Upper lobe of right lung (tissue), 1 donor: ENCODE data around the gene PTPRA. TPM values are rescaled to one million over a fixed set of nuclear protein-coding genes. Genes with fewer than 3 reads are reported as not detected.

ENCODE experiments used
- ATAC-seq: fragments of 200-7000 bp; cut with Tn5 transposase; one replicate; pipeline ENCODE4 v1.9.1; 2020; ENCODE audit warnings: mild to moderate bottlenecking, moderate library complexity
- DNase-seq: peaks from one replicate; pipeline ENCODE4 v3.0.0-alpha.2; 2020
- H3K27ac ChIP-seq: fragments of 200-600 bp; one replicate; pipeline ENCODE4 v1.8.0; 2022
- H3K27me3 ChIP-seq: fragments of 200-600 bp; one replicate; pipeline ENCODE4 v1.8.0; 2022; ENCODE audit warnings: mild to moderate bottlenecking
- H3K36me3 ChIP-seq: fragments of 200-600 bp; one replicate; pipeline ENCODE4 v1.8.0; 2022
- H3K4me1 ChIP-seq: fragments of 200-600 bp; one replicate; pipeline ENCODE4 v1.8.0; 2022
- H3K4me3 ChIP-seq: fragments of 200-600 bp; one replicate; pipeline ENCODE4 v1.8.0; 2022; ENCODE audit warnings: mild to moderate bottlenecking
- H3K9me3 ChIP-seq: fragments of 200-600 bp; one replicate; pipeline ENCODE4 v1.8.0; 2022
- intact Hi-C: fragments of 100-400 bp; cut with DNase I; formaldehyde crosslinking; loops from one replicate; pipeline ENCODE4 v1.11.0; 2022
- total RNA-seq: library from RNA; stranded (reverse); fragmentation: NEBNext Ultra II Directional; extraction: Animal tissue kit (Norgen Biotek cat#: 25700); gene quantifications from one replicate; pipeline ENCODE4 v1.2.1, GENCODE V29; 2021
- TF ChIP-seq, protein P1 (sequence below): fragments of 200-600 bp; IDR thresholded peaks from one replicate; pipeline ENCODE4 v1.8.0; 2022; ENCODE audit warnings: antibody characterized with exemption
- donor health status: DM: no; HTN: yes; CAD: no; lungs with severe emphysema.

The PTPRA gene
- total RNA-seq, 1 donor from 2014 or later, result 69.6 TPM

DNA sequence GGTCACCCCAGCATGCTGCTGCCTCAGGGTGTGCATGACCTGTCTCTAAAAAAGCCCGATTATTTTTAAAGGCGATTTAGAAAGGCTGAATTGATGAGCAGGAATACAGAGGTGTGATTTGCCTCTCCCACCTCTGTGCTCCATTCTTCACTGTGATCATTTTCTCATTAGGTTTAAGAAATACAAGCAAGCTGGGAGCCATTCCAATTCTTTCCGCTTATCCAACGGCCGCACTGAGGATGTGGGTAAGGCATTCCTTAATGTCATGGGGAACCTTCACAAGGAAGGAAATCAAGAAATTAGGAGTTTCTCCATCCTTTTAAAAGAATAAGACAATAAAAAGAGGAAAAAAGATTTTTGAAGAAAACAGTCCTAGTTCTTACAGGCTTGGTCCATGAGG, 114.6 kb downstream of the PTPRA start:
- Histone ChIP-seq H3K27me3 (no peaks in the 10 kb centered on the region), H3K4me3 (no peak overlapping the region), H3K36me3 (peaks cover 65% of the 10 kb centered on the region), H3K27ac (no peak overlapping the region), H3K9me3 (no peaks in the 10 kb centered on the region), H3K4me1 (peaks cover 17% of the 10 kb centered on the region)
- TF ChIP-seq, protein P1, sequence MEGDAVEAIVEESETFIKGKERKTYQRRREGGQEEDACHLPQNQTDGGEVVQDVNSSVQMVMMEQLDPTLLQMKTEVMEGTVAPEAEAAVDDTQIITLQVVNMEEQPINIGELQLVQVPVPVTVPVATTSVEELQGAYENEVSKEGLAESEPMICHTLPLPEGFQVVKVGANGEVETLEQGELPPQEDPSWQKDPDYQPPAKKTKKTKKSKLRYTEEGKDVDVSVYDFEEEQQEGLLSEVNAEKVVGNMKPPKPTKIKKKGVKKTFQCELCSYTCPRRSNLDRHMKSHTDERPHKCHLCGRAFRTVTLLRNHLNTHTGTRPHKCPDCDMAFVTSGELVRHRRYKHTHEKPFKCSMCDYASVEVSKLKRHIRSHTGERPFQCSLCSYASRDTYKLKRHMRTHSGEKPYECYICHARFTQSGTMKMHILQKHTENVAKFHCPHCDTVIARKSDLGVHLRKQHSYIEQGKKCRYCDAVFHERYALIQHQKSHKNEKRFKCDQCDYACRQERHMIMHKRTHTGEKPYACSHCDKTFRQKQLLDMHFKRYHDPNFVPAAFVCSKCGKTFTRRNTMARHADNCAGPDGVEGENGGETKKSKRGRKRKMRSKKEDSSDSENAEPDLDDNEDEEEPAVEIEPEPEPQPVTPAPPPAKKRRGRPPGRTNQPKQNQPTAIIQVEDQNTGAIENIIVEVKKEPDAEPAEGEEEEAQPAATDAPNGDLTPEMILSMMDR, result no peak
- no peak for DNase-seq
- intact Hi-C loops, result no loop called here
- ATAC-seq, result no peak

DNA sequence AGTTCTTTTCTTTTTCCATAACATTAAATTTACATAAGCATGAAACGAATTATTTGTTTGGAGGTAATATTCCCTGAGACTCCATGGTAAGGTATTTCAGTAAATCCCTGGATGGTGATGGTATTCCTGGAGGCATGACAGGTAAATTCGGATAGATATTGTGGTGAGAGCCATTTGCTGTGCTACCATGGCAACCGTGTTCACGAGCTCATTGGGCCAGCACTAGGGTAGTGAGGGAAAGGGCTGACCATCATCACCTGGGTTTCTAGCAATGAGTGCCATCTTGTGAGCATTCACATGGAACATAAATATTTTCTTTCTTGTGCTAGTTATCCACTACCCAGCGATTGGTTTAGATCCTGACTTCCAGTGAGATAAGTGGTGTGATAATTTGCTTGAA, 118.3 kb downstream of the PTPRA start:
- Histone ChIP-seq H3K36me3 (peaks cover 99% of the 10 kb centered on the region), H3K27ac (no peak overlapping the region), H3K27me3 (no peaks in the 10 kb centered on the region), H3K4me3 (no peak overlapping the region), H3K9me3 (no peaks in the 10 kb centered on the region), H3K4me1 (no peaks in the 10 kb centered on the region)
- intact Hi-C loops, result no loop called here
- TF ChIP-seq, protein P1, result no peak
- DNase-seq (no peak), ATAC-seq (no peak)

DNA sequence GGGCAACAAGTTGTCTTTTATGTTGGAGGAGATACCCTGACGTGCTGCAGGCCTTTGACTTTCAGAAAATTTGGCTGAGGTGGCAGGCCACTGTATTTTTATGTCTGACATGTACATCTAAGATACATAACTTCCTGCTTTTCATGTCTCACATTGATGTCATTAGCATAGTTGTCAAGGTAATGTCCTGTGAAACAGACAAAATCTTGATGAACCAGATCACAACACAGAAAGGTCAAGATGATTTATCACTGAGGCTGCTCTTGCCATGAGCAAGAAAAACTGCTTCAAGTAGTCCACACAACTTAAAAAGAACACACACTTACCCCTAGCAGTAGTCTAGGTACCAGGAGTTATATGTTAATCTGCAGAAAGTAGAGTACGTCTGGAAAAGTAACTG, 120.0 kb downstream of the PTPRA start:
- DNase-seq (no peak), ATAC-seq (no peak)
- Histone ChIP-seq H3K4me1 (no peaks in the 10 kb centered on the region), H3K27ac (no peak overlapping the region), H3K9me3 (no peaks in the 10 kb centered on the region), H3K4me3 (no peak overlapping the region), H3K36me3 (peaks cover 83% of the 10 kb centered on the region), H3K27me3 (no peaks in the 10 kb centered on the region)
- TF ChIP-seq, protein P1, result no peak
- intact Hi-C loops, result no loop called here

DNA sequence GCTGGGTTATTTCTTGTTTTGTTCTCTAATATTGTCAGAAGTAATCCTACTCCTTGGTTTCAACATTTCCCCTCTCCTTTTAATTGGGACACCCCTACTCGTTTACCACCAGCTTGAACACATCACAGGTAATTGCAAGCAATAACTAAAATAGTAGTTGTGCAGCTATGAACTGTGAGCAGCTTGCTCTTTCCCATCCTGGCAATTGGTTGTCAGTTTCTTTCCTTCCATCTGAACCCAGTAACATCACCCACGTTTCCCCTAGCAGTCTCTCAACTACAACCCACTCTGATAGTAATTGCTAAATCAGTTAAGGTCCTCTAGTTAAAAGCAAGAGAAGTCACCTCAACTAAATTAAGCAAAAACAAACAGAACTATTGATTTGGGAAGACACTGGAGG, 122.5 kb downstream of the PTPRA start:
- intact Hi-C loops, result no loop called here
- no peak for DNase-seq
- ATAC-seq, result no peak
- no peak overlapping the region for H3K4me3 ChIP-seq
- no peaks in the 10 kb centered on the region for H3K4me1 ChIP-seq
- H3K27me3 ChIP-seq, result no peaks in the 10 kb centered on the region
- no peak overlapping the region for H3K27ac ChIP-seq
- peaks cover 58% of the 10 kb centered on the region for H3K36me3 ChIP-seq
- no peaks in the 10 kb centered on the region for H3K9me3 ChIP-seq
- TF ChIP-seq, protein P1, result no peak

DNA sequence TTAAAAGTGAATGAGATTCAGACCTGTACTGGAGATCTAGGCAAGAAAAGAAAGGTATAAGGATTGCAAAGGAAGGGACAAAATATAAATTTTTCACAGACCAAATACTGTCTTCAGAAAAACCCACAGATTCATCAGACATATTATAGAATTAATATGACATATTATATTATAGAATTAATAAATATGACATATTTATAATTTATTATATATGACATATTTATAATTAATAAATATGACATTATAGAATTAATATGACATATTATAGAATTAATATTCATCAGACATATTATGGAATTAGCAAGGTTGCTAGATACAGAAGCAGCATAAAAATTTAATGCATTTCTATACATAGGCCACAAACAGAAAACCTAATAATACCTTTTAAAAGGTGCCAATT, 125.4 kb downstream of the PTPRA start:
- Histone ChIP-seq H3K27ac (no peak overlapping the region), H3K4me1 (no peaks in the 10 kb centered on the region), H3K27me3 (no peaks in the 10 kb centered on the region), H3K4me3 (no peak overlapping the region), H3K9me3 (no peaks in the 10 kb centered on the region), H3K36me3 (peaks cover 36% of the 10 kb centered on the region)
- DNase-seq (no peak), ATAC-seq (no peak)
- TF ChIP-seq, protein P1, result no peak
- intact Hi-C loops, result no loop called here

DNA sequence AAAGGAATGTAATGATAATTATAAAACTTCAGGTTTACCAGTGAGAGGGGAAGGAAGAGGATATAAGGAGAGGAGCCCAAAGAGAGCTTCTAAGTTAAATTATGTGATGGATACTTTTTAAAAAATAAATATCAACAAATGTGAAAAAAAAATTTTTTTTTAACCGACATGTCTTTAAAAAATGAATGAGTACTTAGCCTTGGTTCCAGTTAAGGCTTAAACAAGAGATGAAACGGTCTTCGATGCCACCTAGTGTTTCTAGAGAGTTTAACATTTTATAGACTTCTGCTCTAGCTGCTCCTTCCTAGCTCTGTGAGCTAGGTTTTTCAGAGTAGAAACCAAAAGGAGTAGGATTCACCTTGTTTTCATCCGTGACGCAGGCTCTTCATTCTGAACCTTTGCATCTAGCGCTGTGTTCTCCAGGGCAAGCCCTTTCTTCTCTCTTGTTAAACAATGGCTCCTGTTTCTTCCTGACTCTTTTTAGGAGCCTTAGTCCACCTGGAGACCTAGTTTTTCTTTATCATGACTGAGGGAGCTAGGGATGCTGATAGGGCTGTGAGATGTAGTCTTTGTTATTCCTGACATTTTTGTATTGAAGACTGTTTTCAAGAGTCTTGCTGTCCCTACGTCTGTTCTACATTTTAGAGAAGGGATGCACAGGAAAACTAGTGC, 127.7 kb downstream of the PTPRA start:
- TF ChIP-seq, protein P1, result peak; percentile 58
- H3K27me3 ChIP-seq, result no peaks in the 10 kb centered on the region
- no peak overlapping the region for H3K4me3 ChIP-seq
- H3K36me3 ChIP-seq, result peaks cover 29% of the 10 kb centered on the region
- peak; percentile 84 for ATAC-seq
- H3K4me1 ChIP-seq, result no peaks in the 10 kb centered on the region
- H3K9me3 ChIP-seq, result no peaks in the 10 kb centered on the region
- no peak for DNase-seq
- no peak overlapping the region for H3K27ac ChIP-seq
- intact Hi-C loops, result no loop called here
